ENCODE results near the gene EPAS1. TPM values are rescaled to one million over a fixed set of nuclear protein-coding genes. Genes with fewer than 3 reads are reported as not detected.

The EPAS1 gene
- total RNA-seq, 1 experiment from 2014 or later, result 55.9 TPM

DNA sequence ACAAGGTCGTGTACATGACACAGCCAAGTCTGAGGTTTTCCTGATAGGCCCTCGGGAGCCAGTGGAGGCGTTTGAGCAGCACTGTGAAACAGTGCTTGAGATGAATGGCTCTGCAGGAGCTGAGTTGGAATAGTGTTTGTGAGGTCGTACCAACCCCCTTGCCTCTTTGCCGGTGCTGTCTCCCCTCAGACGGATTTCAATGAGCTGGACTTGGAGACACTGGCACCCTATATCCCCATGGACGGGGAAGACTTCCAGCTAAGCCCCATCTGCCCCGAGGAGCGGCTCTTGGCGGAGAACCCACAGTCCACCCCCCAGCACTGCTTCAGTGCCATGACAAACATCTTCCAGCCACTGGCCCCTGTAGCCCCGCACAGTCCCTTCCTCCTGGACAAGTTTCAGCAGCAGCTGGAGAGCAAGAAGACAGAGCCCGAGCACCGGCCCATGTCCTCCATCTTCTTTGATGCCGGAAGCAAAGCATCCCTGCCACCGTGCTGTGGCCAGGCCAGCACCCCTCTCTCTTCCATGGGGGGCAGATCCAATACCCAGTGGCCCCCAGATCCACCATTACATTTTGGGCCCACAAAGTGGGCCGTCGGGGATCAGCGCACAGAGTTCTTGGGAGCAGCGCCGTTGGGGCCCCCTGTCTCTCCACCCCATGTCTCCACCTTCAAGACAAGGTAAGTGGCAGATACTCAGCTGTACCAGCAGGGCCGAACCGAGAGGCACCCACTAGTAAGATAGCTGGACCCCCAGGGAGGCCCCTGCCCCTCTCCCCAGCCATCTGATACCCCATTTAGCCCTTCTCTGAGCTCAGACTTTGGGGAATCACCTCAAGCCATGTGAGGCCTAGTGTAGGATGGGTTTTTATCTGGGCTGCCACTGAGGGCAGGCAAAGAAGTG, 83.1 kb downstream of the EPAS1 start:
- POLR2A ChIA-PET, result no interaction called here
- H3K9me3 ChIP-seq (ENCODE audit: control insufficient read depth in 1 of 2, insufficient read depth in 1 of 2, low read depth in 1 of 2, low read length in 2 of 2), result no peaks in the 10 kb centered on the region
- RAD21 ChIA-PET (ENCODE audit: low non-redundant PET in 1 of 2, low total read pairs in 2 of 2, uncharacterized antibody in 2 of 2, unreplicated experiment in 2 of 2), result no interaction called here
- BruUV-seq (replicated peaks), result no TSS peak
- no peak overlapping the region for H3K4me2 ChIP-seq (ENCODE audit: low read length)
- no peak overlapping the region for H2AFZ ChIP-seq (ENCODE audit: low read depth, low read length, poor library complexity, severe bottlenecking)
- H3K4me3 ChIP-seq (replicated peaks in 1 of 2; ENCODE audit: low read depth in 1 of 2, low read length in 2 of 2), result no peak overlapping the region
- TF ChIP-seq EZH2 (IDR thresholded peaks at IDR 0.05) (no peak), CTCF (IDR thresholded peaks at IDR 0.05 in 2 of 3, conservative IDR thresholded peaks at IDR 0.05 in 1 of 3; ENCODE audit: borderline replicate concordance in 1 of 3, insufficient read depth in 1 of 3, low read depth in 2 of 3, low read length in 2 of 3) (no peak), MAX (IDR thresholded peaks at IDR 0.05) (no peak), EZH2phosphoT487 (IDR thresholded peaks at IDR 0.05; ENCODE audit: borderline replicate concordance) (no peak), CBX3 (IDR thresholded peaks at IDR 0.05; ENCODE audit: low read depth) (no peak), RAD21 (IDR thresholded peaks at IDR 0.05; ENCODE audit: low read depth) (no peak), ZBTB33 (IDR thresholded peaks at IDR 0.05; ENCODE audit: extremely low read depth, insufficient replicate concordance, low read length) (no peak), FOSL1 (IDR thresholded peaks at IDR 0.05; ENCODE audit: low read depth) (no peak), ELF1 (IDR thresholded peaks at IDR 0.05; ENCODE audit: borderline replicate concordance, low read depth) (no peak), SIN3A (IDR thresholded peaks at IDR 0.05; ENCODE audit: low read depth) (no peak), YY1 (IDR thresholded peaks at IDR 0.05; ENCODE audit: extremely low read depth, insufficient replicate concordance, low read depth, low read length) (no peak), SP1 (IDR thresholded peaks at IDR 0.05; ENCODE audit: low read depth) (no peak), ZFX (IDR thresholded peaks at IDR 0.05) (no peak), SRF (IDR thresholded peaks at IDR 0.05; ENCODE audit: low read depth) (no peak), EGR1 (IDR thresholded peaks at IDR 0.05; ENCODE audit: low read depth) (no peak), CEBPB (IDR thresholded peaks at IDR 0.05; ENCODE audit: low read depth) (no peak), POLR2AphosphoS5 (IDR thresholded peaks at IDR 0.05; ENCODE audit: low read depth, low read length) (no peak)
- TF ChIP-seq, protein P1, sequence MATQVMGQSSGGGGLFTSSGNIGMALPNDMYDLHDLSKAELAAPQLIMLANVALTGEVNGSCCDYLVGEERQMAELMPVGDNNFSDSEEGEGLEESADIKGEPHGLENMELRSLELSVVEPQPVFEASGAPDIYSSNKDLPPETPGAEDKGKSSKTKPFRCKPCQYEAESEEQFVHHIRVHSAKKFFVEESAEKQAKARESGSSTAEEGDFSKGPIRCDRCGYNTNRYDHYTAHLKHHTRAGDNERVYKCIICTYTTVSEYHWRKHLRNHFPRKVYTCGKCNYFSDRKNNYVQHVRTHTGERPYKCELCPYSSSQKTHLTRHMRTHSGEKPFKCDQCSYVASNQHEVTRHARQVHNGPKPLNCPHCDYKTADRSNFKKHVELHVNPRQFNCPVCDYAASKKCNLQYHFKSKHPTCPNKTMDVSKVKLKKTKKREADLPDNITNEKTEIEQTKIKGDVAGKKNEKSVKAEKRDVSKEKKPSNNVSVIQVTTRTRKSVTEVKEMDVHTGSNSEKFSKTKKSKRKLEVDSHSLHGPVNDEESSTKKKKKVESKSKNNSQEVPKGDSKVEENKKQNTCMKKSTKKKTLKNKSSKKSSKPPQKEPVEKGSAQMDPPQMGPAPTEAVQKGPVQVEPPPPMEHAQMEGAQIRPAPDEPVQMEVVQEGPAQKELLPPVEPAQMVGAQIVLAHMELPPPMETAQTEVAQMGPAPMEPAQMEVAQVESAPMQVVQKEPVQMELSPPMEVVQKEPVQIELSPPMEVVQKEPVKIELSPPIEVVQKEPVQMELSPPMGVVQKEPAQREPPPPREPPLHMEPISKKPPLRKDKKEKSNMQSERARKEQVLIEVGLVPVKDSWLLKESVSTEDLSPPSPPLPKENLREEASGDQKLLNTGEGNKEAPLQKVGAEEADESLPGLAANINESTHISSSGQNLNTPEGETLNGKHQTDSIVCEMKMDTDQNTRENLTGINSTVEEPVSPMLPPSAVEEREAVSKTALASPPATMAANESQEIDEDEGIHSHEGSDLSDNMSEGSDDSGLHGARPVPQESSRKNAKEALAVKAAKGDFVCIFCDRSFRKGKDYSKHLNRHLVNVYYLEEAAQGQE (IDR thresholded peaks at IDR 0.05; ENCODE audit: low read depth), result no peak
- TF ChIP-seq, protein P2, sequence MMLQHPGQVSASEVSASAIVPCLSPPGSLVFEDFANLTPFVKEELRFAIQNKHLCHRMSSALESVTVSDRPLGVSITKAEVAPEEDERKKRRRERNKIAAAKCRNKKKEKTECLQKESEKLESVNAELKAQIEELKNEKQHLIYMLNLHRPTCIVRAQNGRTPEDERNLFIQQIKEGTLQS (IDR thresholded peaks at IDR 0.05), result no peak
- no peaks in the 10 kb centered on the region for H3K4me1 ChIP-seq (ENCODE audit: control insufficient read depth in 1 of 2, insufficient read depth in 2 of 2, low read length in 2 of 2)
- no peak for DNase-seq (ENCODE audit: low read depth, low spot score)
- no peaks in the 10 kb centered on the region for H3K27me3 ChIP-seq (ENCODE audit: insufficient read depth, low read length)
- H4K20me1 ChIP-seq (ENCODE audit: insufficient read depth), result no peaks in the 10 kb centered on the region
- H3K27ac ChIP-seq (ENCODE audit: low read depth, low read length), result no peak overlapping the region
- intact Hi-C loops (cut with micrococcal nuclease), result no loop called here
- H3K9ac ChIP-seq (ENCODE audit: low read length), result no peak overlapping the region
- CTCF ChIA-PET, result no interaction called here
- peaks cover 0 to 4% of the 10 kb centered on the region in 2 experiments; a peak in 2 of 4 replicates for H3K36me3 ChIP-seq (ENCODE audit: control insufficient read depth in 1 of 2, insufficient read depth in 2 of 2, low read length in 2 of 2)
- H3K79me2 ChIP-seq (ENCODE audit: insufficient read depth, low read length), result no peaks in the 10 kb centered on the region
- H3K9me2 ChIP-seq (ENCODE audit: insufficient read depth), result no peaks in the 10 kb centered on the region
- ATAC-seq, result no peak

Data from HCT116 (cell line).